Measurements from ENCODE around the gene GPR146.

DNA sequence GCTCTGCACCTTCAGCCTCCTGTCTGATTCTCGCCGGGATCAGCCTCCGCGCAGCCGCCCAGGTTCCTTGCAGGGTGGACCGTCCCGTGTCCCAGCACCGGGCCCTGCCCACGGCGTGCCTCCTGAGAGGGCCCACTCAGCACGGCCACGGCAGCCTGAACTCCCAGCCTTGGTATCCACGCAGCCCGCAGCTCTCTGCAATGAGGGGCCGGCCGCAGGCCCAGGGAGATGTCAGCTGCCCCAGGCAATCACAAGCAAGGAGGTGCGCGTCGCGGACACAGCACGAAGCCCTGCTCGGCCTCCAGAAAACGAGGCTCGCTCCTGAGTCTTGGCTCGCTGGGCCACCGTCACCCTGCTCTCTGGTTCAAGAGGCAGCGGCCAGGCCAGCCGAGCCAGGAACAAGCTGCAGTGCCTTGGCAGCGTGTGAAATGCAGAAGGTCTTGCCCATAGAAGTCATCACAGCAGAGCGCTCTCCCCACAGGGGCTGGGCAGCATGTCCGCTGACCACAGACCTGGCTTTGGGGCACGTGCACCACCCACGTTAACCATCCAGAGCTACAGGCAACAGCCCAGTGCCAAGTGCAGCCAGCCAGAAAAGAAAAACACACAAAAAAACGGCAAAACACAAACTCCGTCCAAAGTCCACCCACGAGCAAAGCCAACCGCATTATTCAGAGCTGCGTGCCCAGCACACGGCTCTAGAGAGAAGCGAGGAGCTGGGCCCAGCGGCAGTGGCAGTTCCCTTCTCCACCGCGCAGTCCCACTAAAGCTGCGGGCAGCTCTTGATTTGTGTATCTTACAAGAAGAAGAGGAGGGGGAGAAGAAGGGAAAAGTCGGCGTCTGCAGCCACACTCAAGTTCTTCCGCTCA lies 57.5 kb downstream of the GPR146 start:
- TF ChIP-seq, protein P1, sequence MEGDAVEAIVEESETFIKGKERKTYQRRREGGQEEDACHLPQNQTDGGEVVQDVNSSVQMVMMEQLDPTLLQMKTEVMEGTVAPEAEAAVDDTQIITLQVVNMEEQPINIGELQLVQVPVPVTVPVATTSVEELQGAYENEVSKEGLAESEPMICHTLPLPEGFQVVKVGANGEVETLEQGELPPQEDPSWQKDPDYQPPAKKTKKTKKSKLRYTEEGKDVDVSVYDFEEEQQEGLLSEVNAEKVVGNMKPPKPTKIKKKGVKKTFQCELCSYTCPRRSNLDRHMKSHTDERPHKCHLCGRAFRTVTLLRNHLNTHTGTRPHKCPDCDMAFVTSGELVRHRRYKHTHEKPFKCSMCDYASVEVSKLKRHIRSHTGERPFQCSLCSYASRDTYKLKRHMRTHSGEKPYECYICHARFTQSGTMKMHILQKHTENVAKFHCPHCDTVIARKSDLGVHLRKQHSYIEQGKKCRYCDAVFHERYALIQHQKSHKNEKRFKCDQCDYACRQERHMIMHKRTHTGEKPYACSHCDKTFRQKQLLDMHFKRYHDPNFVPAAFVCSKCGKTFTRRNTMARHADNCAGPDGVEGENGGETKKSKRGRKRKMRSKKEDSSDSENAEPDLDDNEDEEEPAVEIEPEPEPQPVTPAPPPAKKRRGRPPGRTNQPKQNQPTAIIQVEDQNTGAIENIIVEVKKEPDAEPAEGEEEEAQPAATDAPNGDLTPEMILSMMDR (IDR thresholded peaks at IDR 0.05): no peak
- TF ChIP-seq TCF7L2 (IDR thresholded peaks at IDR 0.05; ENCODE audit: low read depth, low read length) (no peak), POLR2AphosphoS5 (IDR thresholded peaks at IDR 0.05; ENCODE audit: low read depth, low read length) (no peak)
- TF ChIP-seq, protein P2, sequence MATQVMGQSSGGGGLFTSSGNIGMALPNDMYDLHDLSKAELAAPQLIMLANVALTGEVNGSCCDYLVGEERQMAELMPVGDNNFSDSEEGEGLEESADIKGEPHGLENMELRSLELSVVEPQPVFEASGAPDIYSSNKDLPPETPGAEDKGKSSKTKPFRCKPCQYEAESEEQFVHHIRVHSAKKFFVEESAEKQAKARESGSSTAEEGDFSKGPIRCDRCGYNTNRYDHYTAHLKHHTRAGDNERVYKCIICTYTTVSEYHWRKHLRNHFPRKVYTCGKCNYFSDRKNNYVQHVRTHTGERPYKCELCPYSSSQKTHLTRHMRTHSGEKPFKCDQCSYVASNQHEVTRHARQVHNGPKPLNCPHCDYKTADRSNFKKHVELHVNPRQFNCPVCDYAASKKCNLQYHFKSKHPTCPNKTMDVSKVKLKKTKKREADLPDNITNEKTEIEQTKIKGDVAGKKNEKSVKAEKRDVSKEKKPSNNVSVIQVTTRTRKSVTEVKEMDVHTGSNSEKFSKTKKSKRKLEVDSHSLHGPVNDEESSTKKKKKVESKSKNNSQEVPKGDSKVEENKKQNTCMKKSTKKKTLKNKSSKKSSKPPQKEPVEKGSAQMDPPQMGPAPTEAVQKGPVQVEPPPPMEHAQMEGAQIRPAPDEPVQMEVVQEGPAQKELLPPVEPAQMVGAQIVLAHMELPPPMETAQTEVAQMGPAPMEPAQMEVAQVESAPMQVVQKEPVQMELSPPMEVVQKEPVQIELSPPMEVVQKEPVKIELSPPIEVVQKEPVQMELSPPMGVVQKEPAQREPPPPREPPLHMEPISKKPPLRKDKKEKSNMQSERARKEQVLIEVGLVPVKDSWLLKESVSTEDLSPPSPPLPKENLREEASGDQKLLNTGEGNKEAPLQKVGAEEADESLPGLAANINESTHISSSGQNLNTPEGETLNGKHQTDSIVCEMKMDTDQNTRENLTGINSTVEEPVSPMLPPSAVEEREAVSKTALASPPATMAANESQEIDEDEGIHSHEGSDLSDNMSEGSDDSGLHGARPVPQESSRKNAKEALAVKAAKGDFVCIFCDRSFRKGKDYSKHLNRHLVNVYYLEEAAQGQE (IDR thresholded peaks at IDR 0.05; ENCODE audit: insufficient read depth in 1 of 2, low read depth in 2 of 2, low read length in 1 of 2): no peak

All from Panc1 (cell line).